GM21717 (cell line): ENCODE data around the gene EIF1AD.
"Not testable (repeated sequence)": the region's sequence is repeated elsewhere in the genome, so short reads cannot be mapped to it uniquely, and the experiment has no call there.

ENCODE experiments used
- ATAC-seq: cut with Tn5 transposase; IDR thresholded peaks from one replicate; pipeline ENCODE4 v1.9.1; 2021; ENCODE audit warnings: mild to moderate bottlenecking, moderate library complexity; ENCODE audit not compliant: unreplicated experiment

EIF1AD gene

DNA sequence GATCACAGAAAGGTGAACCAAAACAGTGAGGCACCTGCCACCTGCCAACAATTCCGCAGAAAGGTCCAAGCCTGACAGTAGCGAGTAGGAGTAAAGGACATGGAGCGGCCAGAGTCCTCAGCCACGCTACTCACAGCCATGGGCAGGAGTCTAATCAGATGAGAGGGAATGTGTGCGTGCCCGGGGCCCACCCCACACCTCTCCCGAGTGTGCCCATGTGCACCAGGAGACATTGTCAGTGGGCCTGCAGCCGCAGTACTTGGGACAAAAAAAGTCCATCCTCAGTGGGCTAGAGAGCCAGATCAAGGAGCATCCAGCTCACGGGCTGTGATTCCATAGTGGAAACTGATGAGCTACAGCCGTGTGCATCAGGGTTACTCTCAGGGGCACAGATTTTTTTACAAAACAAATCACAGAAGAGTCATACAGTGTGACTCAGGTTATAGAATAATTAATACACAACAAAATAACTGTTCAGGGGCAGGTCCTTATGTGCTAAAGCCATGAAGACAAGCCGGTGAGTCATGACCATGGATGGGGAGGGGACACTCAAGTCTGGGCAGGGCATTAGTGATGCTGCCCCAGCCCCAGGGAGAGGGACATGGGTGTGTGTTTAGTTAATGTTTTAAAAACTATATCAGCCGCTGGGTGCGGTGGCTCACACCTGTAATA lies 28.4 kb downstream of the EIF1AD start:
- ATAC-seq, result no peak

DNA sequence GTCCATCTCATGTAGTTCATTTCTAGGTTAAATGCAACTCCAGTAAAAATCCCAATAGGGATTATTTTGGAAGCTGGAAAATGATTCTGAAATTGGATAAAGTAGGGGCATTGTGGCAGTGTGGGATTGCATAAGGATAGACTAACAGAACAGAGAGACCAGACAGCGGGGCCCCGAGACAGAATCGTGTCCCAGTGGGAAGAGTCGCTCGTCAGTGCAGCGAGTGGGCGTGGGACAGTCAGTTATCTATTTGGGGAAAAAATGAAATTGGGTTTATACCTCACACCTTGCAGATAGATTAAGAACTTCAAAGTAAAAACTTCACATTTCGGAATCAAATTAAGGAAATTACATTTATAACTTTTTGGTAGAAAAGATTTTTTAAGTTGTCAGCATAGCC lies 29.8 kb downstream of the EIF1AD start:
- ATAC-seq, result no peak

DNA sequence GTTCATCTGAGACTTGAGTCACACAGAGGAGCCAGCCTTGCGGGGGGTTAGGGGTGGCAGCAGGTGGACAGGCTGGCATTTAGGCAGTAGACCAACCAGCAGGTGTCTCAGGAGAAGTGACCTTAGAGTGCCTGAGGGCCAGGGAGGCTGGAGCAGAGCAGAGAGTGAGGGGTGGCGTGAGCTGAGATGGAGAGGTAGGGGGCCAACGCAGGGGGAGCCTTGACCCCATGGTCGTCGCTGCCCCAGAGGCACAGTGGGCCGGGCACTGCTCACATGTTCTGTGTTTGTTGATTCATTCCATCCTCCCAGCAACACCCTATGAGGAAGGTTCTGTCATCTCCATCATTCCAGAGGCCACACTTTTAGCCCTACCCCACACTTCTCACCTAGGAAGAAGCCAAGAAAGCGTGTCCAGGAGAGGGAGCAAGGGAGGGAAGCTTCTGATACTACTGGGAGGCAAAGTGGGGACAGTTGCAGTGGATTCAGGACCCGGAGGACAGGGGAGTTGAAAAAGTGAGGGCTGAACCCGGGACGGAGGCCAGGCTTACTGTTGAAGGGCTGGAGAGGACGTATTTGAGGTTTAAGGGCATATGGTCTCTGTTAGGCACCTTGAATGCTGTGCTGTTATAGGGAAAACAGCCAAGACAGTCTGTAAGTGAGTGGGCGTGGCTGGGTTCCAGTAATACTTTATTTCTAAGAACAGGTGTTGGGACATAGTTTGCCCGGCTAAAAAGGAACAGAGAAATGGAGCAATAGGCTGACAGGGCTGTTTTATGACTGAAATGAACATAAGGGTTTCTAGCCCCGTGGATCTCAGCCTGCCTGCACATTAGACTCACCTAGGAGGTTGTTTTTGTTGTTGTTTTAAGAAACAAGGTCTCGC lies 33.1 kb downstream of the EIF1AD start:
- no peak for ATAC-seq

DNA sequence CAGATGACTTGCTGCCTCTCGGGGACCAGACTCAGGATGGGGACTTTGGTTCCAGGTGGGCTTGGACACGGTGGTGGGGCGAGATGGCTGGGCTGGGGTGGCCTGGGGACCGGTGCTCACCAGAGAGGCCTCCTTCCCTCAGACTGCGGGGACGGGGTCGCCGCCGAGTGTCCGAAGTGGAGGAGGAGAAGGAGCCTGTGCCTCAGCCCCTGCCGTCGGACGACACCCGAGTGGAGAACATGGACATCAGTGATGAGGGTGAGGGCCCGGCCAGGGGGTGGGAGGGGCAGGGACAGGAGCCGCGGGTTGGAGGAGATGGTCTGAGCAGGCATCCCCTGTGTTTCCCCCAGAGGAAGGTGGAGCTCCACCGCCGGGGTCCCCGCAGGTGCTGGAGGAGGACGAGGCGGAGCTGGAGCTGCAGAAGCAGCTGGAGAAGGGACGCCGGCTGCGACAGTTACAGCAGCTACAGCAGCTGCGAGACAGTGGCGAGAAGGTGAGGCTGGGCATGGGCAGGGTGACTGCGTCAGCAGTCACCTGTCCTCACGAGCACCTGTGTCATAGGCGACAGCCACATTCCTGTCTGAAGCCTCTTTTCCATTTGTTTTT lies 34.5 kb downstream of the EIF1AD start:
- no peak for ATAC-seq

DNA sequence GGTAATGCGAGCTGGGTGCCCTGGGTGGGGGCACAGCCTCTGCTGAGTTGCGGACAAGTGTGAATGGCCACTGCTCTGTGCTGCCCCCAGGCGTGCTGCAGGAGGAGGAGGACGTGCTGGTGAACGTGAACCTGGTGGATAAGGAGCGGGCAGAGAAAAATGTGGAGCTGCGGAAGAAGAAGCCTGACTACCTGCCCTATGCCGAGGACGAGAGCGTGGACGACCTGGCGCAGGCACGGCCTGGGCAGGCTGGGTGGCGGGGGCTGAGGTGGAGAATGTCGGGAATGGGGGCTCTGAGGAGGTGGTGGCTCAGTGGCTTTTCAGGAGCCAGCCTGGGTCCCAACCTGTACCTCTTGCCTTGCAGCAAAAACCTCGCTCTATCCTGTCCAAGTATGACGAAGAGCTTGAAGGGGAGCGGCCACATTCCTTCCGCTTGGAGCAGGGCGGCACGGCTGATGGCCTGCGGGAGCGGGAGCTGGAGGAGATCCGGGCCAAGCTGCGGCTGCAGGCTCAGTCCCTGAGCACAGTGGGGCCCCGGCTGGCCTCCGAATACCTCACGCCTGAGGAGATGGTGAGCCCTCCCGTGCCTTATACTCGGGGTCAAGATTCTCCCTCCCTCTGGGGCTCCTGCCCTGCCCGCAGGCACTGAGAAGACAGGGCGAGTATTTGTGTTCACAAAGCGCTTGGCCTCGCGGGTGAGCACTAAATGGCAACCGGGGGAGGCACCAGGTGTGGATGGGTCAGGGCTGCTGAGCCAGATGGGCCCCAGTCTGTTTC lies 35.8 kb downstream of the EIF1AD start:
- ATAC-seq, result no peak

DNA sequence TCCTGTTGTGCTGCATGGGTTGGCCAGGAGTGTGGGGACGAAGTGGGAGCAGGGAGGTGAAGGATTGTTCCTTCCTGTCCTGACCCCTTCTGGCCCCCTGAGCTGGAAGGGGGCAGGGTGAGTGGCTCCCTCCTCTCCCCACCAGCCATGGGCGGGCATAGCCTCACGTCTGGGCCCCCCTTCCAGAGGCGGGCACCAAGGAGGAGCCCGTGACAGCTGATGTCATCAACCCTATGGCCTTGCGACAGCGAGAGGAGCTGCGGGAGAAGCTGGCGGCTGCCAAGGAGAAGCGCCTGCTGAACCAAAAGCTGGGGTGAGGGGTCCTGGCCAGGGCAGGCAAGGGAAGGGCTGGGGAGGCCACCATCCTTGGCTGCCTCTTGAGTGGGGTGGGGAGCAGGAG lies 37.1 kb downstream of the EIF1AD start:
- no peak for ATAC-seq

DNA sequence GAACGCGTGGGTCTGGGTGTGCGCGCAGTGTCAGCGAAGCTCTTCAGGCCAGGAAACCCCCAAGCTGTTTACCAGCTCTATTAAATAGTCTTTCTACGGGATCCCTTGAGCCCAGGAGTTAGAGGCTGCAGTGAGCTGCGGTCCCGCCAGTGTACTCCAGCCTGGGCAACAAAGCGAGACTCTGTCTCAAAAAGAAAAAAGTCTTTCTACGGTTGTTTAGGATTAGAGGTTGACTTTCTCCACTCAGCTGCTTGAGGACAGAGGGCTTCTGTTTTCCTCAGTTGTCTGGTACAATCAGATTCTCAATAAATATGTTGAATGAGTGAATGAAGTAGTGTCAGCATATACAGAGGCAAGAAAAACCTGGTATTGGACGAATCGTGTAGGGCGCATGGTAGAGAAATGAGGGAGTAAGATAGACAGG lies 39.8 kb downstream of the EIF1AD start:
- ATAC-seq, result no peak

DNA sequence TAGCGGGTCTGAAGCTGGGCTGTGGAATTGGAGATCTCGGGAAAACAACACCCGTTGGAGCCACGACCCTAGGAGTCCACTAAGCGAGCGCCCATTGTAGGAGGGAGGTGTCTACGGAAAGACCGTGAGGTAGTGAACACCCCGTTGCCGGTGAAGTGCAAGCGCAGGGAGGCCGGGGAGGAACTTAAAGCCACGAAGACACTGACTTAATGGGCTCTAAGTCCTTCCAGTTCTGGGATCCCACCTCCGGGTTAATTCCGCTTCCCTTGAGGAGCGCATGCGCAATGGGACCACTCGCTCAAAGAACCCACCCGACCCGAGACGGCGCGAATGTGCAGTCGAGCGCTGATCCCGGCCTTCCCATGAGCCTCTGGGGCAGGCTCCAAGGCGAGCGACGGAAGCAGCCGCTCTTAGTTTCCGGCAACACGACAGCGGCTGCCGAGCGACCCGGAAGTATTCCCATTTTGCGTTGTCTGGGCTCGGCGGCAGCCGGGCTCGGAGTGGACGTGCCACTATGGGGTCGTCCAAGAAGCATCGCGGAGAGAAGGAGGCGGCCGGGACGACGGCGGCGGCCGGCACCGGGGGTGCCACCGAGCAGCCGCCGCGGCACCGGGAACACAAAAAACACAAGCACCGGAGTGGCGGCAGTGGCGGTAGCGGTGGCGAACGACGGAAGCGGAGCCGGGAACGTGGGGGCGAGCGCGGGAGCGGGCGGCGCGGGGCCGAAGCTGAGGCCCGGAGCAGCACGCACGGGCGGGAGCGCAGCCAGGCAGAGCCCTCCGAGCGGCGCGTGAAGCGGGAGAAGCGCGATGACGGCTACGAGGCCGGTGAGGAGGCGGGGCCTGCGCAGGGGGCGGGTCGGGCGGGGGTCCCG lies 40.5 kb downstream of the EIF1AD start, which contains the start of gene SART1:
SART1 (plus strand) TSS at position 468 of the 874 bp plus-strand sequence; CDS start at position 515, 47 bp downstream.
- peak; percentile 63 for ATAC-seq

DNA sequence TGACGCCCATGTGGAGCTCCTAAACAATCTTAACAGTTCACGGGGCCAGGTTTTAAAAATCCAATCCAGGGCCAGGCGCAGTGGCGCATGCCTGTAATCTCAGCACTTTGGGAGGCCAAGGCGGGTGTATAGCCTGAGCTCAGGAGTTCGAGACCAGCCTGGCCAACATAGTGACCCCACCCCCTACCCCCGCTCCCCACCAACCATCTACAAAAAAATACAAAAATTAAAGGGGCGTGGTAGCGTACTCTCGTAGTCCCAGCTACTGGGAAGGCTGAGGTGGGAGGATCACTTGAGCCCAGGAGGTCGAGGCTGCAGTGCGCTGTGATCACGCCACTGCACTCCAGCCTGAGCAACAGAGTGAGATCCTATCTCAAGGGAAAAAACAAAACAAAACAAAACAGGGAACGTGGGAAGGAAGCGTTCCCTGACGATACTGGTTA lies 41.1 kb downstream of the EIF1AD start:
- ATAC-seq, result no peak

DNA sequence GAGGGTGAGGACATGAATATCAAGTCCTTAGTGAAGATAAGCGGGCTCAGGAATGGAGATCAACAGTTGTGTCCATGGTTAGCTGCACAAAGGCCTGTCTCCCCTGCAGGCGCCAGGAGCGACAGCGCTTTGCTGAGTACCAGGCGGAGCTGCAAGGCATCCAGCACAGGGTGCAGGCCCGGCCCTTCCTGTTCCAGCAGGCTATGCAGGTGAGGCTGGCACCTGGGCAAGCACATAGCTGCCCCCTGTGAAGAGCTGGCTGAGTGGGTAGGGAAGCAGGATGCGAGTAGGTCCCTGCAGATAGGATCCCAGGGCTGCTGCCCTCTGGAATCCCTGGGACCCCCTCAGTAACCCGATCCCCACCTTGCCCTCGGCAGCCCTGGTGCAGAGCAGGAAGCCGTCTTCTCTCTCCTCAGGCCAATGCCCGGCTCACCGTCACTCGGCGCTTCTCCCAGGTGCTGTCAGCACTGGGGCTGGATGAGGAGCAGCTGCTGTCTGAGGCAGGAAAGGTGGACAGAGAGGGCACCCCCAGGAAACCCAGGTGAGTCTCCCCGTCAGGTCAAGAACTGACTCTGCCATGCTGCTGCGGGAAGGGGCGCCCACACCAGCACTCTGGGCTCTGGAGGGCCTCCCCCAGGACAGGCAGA lies 43.1 kb downstream of the EIF1AD start:
- no peak for ATAC-seq

DNA sequence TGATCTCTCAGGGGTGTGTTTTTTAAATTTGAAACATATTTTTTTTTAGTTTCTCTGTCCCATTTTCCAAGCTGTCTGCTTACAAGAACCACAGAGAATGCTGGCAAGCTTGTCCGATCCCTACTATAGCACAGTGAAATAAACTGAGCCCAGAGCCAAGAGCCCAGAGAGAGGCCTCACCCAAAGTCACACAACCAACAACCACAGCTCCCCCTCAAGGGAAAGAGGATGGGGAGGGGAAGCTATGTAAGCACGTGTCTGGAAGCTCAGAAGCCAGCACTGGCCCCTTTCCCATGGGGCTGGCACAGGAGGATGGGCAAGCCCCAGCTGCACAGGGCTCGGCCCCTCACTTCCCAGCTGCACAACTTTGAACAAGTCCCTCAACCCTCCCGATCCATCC lies 43.7 kb downstream of the EIF1AD start:
- ATAC-seq, result no peak

DNA sequence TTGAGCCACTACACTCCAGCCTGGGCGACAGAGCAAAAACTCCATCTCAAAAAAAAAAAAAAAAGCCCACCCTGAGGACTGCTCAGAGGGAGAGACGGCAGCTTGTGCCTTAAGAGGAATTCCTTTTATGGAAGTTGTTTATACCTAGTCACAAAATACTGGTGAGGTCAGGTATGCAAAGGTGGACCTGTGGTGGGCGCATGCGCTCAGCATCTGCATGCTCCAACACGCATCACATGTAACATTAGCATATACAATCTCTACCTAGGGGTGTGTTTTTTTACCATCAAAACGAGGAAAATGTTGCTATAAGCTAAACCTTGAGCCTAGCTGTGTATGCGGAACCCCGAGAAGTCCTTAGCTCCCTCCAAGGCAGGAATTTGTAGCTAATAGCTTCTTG lies 47.2 kb downstream of the EIF1AD start:
- no peak for ATAC-seq

DNA sequence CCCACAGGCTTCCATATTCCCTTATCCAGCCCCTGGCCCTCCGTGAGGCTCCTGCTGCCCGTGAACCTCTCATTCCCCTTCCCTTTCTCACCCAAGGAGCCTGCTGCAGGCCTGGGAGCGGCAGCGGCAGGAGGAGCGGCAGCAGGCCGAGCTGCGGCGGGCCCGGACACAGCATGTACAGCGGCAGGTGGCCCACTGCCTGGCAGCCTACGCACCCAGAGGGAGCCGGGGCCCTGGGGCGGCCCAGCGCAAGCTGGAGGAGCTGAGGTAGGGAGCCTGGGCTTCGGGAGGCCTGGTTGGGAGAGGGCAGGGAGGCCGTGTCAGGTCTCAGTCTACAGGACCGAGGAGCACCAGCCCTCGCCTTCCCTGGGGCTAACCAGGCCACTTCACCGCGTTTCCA lies 48.5 kb downstream of the EIF1AD start:
- ATAC-seq, result no peak

DNA sequence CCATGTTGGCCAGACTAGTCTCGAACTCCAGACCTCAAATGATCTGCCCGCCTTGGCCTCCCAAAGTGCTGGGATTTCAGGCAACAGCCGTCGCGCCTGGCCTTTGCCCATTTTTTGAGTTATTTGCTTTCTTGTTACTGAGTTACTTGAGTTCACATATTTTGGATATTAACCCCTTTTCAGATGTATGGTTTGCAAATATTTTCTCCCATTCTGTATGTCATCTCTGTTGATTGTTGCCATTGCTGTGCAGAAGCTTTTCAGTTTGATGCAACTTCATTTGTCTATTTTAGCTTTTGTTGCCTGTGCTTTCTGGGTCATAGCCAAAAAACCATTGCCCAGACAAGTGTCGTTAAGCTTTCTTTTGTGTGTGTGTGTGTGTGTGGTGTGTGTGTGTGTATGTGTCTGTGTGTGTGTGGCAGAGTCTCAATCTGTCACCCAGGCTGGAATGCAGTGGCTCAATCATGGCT lies 49.9 kb downstream of the EIF1AD start:
- ATAC-seq, result no peak

DNA sequence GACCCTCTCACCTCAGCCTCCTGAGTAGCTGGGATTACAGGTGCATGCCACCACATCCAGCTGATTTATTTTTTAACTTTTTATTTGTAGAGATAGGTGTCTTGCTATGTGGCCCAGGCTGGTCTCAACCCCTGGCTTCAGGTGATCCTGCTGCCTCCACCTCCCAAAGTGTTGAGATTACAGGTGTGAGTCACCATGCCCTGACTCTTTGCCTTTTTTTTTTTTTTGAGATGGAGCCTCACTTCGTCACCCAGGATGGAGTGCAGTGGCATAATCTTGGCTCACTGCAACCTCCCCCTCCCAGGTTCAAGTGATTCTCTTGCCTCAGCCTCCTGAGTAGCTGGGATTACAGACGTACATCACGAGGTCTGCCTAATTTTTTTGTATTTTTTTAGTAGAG lies 50.3 kb downstream of the EIF1AD start:
- ATAC-seq, result not testable (repeated sequence)

DNA sequence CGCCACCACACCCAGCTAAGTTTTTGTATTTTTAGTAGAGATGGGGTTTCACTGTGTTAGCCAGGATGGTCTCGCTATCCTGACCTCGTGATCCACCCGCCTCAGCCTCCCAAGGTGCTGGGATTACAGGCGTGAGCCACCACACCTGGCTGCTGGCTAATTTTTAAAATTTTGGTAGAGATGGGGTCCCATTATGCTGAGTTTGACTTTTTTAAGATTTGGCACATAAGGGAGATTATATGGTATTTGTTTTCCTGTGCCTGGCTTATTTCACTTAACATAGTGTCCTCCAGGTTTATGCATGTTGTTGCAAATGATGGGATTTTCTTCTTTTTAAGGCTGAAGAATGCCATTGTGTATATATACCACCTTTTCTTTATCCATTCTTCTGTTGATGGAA lies 51.2 kb downstream of the EIF1AD start:
- ATAC-seq, result not testable (repeated sequence)

DNA sequence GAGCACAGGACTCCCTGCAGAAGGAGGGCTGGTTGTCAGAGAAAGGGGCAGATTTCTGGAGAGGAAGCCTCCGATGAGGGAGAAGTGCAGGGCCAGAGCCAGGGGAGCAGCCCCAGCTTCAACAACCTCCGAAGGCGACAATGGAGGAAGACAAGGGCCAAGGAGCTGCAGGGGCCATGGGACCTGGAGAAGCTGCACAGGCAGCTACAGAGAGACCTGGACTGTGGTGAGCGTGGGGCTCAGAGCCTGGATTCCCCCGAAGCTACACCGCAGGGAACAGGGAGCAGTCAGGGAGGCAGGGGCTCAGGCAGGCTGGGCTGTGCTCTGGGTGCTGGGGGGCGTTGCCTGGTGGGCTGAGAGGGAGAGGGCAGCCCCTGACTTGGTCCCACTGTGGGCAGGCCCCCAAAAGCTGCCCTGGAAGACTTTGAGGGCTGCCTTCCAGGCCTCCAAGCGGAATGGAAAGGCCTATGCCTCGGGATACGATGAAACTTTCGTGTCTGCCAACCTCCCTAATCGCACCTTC lies 54.3 kb downstream of the EIF1AD start:
- no peak for ATAC-seq

DNA sequence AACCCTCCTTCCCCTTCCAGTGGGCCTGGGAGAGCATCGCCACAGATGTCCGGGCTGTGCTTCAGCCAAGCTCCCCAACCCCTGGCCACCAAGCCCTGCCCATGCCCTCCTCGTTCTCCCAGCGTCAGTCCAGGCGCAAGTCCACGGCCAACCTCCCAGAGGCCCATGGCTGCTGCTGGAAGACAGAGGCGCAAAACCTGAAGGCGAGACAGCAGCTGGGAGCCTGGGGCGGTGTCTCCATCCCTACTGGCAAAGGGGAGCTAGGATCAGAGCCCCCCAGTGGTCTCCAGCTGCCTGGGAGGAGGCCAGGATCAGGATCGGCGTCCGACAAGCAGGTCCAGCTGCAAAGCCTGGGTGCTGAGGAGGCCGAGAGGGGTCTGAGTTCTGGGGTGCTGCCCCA lies 54.8 kb downstream of the EIF1AD start:
- no peak for ATAC-seq

DNA sequence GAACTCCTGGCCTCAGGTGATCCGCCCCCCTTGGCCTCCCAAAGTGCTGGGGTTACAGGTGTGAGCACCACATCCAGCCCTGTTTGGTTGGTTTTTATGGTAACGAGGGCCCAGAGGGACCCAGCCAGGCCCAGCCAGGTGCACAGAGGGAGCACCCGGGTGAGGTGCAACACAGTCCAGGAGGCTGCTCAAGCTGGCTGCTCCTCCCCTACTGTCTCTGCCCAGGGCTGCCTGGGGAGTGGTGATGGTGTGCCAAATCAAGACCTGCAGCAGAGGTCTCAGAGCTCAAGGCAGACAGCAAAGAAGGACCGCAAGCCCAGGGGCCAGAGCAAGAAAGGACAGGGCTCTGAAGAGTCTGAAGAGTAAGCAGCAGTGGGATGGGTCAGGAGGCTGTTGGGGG lies 55.3 kb downstream of the EIF1AD start:
- no peak for ATAC-seq
